HK-2 (cell line): ENCODE measurements around the gene SMAD9.

Experiments
- DNase-seq: peaks from one replicate; pipeline ENCODE4 v3.0.0-alpha.2; 2018; ENCODE audit not compliant: unreplicated experiment

Gene SMAD9

DNA sequence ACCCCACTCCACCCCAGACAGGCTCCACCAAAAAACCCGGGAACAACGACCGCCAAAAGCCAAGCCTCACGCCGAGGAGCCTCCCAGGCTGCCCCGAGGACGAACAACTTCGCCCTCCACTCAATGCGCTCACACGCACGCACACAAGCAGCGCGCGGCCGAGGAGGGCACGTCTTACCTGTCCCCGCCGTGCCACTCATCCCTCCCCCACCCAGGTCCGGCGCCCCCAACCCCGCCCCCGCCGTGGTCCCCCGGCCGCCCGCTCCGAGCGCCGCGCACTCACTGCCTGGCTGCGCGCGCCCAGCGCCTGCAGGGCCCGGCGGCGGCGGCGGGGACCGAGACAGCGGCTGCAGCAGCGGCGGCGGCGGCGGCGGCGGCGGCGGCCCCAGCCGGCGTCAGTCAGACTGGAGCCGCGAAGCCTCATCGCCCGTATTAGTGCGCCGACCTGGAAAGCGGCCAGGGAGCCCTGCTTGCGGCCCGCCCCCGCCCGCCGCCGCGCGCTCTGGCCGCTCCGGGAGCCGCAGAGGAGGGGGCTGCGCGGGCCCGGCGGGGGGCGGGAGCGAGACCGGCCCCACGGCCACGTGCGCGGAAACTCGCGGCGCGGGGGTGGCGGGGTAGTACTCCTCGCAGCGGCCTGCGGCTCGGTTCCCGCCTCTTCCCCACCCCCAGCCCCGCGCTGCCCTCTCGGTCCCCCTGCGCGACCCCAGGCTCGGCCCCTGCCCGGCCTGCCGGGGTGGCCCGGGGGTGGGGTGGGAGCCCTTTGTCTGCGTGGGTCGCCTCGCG, at the start of gene SMAD9:
TSS of gene SMAD9 (minus strand) at position 406 of the 783 bp plus-strand sequence. CDS start 40,549 bp downstream, outside the sequence.
- DNase-seq = peak; percentile 33

DNA sequence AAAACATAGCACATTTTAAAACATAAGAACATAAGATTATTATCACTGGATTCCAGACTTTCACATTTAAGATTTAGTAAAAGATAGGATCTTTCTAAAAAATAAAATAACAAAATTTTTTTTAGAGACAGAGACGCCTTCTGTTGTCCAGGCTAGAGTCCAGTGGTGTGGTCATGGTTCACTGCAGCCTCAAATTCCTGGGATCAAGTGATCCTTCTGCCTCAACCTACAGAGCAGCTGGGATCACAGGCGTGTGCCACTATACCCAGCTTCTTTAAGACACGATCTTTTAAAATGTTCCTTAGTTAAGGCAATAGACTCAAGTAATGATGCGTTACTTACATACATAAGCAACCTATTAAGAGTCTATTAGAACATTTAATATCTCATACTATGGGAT, 46.4 kb upstream of the SMAD9 start:
- DNase-seq = no peak

DNA sequence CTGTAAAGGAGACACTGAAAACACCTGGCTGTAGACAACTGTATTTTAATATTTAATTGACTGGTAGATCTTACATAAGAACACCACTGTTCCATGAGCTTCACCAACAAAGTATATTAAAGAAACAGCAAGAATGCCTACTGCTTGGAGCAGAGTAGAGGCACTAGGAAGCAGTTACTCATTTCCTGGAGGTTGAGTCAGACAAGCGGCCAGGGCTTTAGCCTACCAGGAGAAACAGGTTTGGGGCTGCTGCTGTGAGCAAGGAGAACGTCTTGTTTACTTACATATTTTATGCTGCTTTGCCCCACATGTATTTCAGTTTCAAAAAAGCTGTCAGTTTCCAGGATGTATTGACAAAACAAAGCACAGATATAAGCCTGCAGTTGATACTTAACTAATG, 45.7 kb upstream of the SMAD9 start:
- DNase-seq = peak; percentile 18

DNA sequence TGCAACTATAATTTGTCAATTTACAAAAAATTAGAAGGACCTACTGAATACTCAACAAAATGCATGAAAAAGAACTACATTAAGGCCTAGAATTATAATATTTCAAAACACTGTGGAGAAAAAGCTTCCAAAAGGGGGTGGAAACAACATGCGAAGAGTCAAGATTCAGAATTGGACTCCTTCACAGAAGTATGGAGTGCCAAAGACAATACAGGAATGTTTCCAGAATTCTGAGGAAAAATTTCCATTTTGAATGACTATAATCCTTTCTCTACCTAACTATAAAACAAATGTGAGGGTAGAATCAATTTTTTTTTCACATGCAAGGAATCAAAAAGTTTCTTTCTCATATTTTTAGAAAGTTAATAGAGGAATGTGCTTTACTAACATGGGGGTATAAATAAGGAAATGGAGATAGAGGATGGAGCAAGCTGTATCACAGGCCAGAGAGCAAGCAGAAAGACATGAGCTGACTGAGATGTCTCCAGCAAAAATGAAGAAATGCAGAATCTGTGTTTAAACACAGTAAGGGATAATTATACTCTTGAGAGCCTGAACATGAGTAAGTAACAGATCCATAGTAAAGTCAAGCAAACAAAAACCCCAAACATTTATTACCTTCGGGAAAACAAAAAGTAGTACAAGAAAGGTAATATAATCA, 39.5 kb upstream of the SMAD9 start:
- no peak for DNase-seq

DNA sequence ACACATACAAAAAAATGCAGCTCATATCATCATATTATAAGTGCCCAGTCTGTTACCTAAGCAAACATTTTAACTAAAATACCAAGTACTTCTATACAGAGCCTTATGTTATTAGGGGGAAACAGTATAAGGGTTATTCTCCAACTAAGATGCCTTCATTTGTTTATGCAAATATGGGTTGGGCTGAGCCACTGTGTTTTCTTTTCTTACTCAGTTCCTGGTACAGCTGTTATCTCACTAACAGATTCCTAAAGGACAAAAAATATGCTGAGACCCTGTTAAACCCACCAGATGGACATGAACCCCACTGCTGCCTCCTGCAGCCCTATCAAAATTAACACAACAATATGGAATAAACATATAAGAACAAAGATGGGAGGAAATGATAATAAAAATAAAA, 34.5 kb upstream of the SMAD9 start:
- DNase-seq = no peak

DNA sequence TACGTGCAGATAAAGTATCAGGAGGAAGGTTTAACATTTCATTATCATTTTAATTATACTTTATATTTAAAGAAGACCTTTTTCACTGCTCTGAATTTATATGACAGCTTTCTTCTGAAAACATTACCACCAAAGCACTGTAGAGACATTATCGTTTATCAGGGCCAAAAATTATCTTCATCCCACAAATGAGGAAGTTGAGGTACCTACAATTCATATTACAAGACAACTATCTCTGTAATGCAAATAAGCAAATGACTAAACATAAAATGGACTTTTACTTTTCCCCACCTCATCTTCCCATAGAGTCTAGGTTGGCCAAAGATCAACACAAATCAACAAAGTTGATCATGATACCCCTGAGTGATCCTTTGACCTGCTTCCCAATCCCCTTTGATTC, 30.9 kb upstream of the SMAD9 start:
- DNase-seq = no peak

DNA sequence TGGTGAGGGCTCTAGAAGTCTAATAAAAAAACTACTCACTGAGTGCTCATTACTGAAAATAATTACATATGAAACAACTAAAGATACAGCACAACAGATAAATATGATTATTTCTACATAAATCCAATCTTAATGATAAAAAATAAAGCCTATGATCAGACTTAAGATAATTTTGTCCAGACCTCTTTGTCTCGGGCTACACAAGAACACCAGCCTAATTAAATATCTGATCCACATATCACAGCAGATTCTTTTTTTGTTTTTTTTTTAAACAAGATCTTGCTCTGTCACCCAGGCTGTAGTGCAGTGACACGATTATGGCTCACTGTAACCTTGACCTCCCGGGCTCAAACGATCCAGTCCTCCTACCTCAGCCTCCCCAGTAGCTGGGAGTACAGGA, 30.3 kb upstream of the SMAD9 start:
- no peak for DNase-seq

DNA sequence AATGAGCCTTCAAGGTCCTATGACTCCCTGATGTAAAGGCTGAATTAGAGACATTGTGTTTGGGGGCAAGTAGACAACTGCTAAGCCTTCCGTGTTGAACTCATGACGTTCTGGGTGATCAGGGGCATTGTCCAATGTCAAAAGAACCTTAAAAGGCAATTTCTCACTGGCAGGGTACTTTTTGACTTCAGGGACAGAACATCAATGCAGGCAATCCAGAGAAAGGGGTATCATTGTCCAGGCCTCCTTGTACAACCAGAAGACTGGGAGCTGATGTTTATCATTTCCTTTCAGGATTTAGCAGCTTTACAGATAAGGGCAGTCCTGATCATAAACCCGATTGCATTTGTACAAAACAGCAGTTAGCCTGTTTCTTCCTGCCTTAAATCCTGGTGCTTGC, 25.0 kb upstream of the SMAD9 start:
- no peak for DNase-seq

DNA sequence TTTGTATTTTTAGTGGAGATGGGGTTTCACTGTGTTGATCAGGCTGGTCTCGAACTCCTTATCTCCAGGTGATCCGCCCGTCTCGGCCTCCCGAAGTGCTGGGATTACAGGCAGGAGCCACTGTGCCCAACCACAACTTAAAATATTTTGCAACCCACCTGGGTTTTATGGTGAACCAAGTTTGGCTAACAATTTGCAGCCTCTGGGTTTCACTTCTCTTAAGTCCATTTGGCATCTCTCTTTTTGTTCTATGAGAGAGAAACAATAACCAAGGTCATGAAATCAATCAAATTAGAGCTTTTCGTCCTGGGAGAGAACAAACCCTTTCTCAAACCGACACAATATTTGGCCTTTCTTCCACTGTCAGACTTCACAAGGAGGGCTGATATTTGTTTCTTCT, 5.6 kb upstream of the SMAD9 start:
- DNase-seq = no peak

DNA sequence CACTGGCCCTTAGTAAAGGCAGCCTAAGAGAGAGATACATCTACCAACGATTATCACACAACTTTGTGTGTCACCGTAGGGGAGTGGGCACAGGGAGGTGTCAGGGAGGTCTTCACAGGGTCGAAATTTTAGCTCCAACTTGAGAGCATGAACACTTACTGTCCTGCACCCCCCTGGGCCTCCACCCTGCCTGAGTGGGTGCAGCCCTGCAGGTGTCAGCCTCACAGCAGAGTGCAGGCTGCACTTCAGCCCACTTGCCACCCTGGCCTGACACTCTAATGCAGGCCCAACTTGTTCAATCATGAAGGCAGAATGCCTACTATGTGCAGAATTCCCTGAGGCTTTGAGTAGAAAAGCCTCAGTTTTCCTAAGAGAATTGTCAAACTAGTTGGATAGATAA, 4.0 kb upstream of the SMAD9 start:
- no peak for DNase-seq

DNA sequence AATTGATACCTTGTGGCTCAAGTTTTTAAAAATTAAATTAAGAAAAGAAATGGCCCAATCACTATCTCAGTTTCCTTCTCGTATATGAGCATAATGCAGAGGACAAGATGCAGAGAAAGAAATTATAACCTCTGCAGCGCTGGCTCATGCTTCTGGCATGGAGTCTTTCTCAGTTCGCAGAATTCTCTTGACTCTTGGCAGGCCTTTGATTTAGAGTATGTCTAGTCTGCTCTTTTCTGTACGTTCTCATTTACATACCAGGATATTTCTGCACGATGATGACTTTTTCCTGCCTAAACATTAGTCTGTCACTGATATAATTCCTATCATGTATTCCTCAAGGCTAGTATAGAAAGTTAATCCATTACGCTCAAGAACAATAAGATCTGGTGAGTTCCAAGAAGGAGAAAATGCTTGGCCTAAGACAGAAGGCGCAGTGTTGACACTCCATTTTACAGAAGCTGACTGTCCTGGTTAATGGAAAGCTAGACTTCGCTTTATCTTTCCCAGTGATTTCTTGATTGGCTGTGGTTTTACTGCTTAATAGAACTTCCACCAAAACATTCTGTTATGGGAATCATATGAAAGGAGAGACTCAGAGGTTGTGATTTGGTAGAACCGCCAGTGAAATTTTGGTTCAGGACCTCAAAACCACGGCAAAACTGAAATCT, 1.7 kb upstream of the SMAD9 start:
- no peak for DNase-seq

DNA sequence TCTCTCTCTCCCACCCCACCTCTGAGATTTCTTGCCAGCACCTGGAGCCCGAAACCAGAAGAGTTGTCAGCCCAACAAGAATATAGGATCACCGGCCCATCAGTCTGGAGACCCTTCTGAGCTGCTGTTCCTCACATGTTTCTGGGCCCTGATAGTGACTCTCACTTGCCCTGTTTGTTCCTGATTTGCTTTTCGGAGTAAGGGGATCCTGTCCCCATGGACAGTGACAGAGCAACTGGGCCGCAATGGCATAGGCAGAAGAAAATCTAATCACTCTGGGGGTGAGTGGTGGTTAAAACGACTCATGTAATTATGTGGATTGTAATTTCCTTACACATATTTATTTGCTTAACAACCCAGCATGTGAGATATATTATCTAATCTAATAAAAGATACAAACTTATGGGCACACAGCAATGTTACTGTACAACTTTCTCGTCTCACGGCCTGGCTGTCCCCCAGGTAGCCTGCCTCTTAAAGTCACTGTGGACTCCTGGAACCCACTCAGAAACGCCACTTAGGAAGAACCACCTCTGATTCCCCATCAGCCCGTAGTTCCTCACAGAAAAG, 663 bp upstream of the SMAD9 start:
- DNase-seq = no peak

DNA sequence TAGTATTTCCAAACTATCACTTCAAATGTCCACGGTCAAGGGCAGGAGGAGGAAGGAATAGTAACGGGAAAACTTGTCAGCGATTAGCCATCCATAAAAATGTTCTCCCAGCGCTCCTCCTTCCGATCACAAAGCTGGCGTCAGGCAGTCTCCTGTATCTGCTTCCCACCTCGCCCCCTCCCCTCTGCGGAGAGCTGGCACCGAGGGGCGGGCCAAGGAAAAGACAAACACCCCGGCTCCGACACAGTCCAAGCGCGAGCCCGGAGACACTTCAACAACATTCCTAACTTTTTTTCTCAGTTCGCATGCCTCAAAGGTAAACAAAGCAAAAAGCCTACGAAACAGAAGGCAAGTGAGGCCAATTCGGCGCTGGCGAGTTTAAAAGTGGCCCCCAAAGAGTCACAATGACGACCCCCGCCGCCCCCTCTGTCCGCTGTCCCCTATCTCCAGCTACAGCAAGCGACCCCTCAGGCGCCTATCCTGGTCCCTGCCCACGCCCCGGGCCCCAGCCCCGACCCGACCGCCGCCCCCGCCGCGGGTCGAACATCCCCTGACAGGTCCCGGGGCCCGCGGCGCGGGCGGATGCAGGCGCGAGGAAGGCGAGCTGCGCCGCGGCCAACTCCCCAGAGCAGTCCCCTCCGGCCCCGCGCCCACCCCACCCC, 736 bp downstream of the SMAD9 start:
- peak; percentile 31 for DNase-seq

DNA sequence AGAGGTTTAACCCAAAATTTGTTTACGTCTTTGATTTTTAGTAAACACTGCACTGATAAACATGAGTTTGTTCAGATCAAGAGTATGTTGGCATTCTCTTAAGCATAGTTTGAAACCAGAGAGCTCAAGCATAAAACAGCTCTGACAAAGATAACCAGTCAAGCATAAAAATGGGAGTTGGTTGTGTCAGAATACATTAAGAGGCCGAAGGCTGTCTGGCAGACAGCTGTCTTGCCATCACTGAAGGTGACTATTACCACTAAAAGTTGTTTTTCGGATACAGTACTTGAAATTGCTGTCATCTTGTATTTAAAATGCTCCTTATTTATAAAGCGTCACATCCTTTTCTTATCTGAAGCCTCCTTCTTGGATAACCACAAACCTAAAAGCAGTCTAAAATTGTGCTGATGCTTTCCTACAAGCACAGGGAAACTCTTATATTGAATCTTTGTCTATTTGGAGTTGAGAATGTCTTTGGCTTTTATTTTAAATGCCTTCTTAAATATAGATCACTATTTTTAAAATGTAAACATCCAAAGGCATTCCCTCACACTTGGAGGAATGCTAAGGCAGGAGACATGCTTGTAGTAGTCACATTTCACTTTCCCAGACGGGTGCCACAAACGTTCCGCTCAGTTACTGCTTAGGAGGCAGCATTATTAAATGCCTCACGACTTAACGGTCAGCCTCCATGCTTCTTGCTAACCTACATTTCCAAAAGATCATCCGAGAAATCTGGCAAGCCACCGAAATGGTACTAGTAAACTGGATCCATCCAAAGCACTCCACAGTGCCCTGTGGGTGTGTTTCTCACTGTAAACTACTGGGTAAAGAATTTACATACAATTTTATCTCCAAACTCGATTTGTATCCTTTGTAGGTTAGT, 1.5 kb downstream of the SMAD9 start:
- no peak for DNase-seq

DNA sequence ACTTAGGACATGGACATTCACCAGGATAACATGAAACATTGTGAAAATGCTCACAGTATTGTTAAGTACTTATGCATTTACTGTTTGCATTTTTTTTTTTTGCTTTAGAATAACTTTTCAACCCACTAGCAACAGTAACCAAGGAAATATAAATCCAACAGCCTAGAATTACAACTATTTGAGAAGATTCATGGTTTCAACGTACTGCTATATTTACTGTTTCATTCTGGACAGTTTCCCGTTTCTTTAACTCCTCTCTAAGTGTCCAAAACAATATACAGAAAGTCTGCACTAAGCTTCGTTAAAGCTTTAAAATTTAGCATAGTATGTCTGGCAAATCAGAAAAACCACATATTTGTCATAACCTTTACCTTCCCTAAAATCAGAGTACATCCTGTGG, 2.7 kb downstream of the SMAD9 start:
- DNase-seq = no peak

DNA sequence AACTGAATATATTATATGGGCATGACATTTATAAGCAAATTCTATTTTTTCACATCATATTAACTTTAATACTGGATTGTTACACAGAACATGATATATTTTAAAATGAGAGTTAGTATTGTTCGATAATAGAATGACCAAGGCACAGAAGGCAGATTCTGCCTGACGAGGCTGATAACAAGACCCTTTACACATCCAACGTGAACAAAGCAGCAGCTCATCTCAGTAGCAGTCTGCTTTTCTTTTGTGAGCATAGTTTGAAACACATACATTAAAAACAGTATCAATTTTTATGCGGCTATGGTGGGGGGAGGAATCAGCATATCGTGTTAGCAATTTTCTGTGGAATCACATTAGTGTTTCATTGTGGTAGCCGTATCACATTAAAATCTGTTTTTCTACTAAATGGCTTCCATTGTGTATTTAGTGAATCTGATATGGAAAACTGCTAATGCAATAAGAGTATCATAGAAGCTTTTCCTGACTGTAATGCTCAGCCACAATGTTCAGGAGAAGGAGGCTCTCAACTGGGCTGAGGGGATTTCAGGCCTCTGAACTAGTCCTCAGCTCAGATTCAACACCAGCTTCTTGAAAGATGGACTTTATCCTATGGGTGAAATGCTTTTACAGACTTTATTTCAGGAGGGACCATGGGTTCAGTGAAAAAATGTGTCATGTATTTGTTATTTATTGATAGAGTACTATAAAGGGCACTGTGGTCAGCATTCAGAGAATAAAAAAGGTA, 4.0 kb downstream of the SMAD9 start:
- DNase-seq = no peak

DNA sequence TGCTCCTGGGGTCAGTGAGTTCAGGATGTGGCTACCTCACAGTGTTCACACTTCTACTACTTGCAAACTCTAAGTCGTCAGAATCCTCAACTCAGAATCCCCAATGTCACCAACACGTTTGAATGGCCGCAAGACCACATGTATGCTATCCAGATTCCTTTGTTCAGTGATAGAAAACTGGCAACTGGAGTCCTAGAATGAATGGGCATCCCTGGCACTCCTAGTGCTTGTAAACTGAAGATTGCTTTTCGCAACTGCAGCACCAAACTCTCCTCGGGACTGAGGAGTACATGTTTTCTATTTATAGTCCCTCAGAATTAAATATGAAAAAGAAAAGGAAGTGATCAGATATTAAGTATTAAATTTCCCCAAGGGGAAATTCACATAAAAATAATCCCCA, 4.9 kb downstream of the SMAD9 start:
- DNase-seq = no peak

DNA sequence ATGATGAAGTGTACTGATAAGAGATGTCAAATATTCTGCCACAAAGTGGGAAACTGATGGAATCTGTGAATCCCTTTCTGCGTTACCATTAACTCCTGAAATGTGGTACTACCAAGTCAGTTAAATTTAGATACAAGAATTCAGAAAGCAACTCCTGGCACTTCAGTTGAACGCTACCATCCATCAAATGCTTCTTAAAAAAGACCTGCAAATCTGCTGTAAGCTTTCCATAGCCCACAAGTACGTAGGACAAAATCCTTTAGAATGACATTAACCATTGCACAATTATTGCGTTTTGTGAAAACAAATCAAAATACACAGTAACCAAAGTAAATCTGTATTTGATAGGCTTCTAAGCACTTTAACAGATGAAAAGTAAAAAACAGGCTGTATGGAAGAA, 5.4 kb downstream of the SMAD9 start:
- DNase-seq = no peak

DNA sequence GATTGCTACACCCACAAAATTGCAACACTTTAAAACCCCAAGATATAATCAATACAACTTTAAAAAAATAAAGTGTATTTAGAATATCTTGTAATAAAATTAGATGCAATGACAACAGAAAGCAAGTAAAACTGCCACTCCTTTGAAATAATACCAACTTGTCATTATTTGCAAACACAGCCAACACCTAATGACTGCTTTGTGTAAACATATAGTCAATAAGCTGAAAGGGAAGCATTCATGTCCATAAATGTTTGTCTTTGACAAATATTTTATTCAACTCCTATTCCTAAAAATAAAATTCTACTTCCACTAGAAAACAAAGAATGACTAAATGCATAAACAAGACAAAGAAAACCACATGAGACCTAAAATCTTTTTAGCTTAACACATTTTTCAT, 6.6 kb downstream of the SMAD9 start:
- no peak for DNase-seq

DNA sequence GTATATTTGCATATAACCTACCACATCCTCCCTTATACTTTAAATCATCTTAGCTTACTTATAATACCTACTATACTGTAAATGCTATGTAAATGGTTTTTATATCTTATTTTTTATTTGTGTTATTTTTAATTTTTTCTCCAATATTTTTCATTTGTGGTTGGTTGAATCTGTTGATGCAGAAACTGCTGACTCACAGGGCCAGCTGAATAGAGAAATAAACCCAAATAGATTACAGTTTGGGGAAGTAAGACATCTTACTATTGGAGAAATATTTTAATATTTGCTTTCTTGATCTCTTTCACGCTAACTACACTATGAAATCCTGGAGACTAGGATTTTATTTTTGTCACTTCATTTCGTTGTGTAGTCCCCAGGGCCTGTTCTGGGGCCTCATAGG, 7.1 kb downstream of the SMAD9 start:
- no peak for DNase-seq
